GM18870 (cell line): ENCODE measurements around the gene CA10.

Experiments used
- ATAC-seq: cut with Tn5 transposase; IDR thresholded peaks from one replicate; pipeline ENCODE4 v1.9.1; 2021; ENCODE audit warnings: moderate library complexity; ENCODE audit not compliant: unreplicated experiment

Gene CA10

DNA sequence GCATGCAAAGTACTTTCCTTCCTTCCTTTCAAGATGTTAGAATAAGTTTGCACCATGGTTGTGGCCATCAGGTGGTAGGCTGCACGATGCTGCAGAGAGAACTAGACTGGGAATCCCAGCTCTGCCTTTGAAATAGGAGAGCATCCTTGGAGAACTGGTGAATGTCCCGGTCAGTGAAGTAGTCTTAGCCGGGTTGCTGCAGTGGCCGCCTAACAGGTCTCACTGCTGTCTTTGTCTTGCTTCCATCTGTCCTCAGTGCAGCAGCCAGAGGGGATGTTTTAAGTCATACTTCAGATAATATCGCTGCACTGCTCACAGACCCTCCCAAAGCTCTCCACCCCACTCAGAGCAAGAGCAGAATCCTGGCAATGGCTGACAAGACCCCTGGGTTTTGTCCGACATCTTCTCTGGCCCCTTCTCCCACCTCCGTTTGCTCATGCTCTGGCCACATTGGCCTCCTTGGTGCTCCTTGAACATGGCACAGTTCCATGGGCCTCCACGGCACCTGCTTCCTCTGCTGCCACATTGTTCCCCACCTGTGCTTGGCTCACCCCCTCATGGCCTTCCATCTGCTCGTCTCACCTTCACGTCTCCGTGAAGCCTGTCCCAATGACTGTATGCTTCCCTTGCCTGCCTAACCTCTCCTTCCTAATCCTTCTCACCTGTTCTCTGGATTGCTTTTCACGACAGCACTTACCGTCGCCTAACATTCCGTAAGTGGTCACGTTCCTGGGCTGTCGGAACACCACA lies 458.3 kb downstream of the CA10 start:
- ATAC-seq, result no peak

DNA sequence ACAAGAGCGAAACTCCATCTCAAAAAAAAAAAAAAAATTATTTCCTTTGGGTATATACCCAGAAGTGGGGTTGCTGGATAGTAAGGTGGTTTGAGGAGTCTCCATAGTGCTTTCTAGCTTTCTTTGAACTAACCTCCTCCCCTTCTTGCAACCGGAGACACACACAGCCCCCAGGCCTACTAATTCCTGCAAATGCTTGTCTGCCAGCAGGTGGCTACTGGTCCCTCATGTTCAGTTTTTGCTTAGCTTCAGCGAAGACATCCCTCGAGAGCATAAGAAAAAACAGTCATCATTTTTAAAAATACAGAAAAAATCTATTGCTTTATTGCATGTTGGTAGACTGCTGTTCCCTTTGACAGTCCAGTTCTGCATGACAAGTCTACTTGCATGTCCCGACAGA lies 459.2 kb downstream of the CA10 start:
- no peak for ATAC-seq

DNA sequence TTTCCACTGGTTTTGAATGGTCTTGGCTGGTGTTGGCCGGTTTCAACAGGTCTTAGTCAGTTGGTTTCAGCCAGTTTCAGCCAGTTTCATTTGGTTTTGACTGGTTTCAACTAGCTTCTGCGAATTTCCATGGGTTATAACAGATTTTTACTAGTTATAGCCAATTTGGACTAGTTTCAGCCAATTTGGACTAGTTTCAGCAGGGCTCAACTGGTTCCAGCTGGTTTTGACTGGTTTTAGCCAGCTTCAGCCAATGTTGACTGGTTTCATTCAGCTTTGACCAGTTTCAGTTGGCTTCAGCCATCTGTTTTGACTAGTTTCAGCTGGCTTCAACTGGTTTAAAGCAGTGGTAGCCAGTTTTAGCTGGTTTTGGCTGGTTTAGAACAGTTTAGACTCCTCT lies 465.6 kb downstream of the CA10 start:
- no peak for ATAC-seq

DNA sequence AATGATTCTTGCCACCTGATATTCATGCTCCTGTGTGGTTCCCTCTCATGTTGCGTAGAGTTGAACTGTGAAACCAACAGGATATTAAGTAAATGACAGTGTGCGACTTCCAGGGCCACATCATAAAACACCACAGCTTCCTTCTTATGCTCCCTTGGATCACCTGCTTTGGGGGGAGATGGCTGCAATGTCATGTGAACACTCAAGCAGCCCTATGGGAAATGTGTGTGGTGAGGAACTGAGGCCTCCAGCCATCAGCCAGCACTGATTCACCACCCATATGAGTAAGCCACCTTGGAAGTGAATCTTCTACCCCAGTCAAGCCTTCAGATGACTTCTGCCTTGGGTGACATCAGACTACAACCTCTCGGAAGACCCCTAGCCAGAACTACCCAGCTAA lies 470.6 kb downstream of the CA10 start:
- ATAC-seq, result no peak

DNA sequence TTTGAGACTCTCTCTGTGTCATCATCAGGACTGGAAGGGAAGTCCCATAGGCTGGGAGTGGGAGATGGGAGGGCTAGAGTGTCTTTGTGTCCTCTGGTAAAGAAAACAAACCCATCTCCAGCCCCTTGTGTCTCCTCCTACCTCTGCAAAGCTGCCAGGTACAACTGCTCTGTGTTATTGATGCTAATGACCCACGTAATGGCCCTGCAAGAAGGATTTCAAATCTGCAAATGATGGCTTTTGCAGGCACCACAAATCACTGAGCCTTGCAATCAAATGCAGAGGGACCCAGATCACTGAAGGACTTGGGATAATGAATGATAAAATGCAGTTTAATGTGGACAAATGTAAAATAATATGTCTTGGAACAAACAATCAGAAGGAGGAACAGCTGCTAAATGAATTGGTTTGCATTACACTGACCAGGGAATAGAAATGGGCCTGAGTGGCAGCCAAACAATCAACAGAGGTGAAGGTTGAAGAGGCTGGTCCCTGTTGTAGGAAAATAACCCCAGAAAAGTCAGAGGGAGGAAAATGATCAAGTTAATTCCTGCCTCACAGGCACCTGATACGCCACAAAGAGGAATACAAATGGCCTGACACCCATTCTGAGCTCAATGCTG lies 473.1 kb downstream of the CA10 start:
- no peak for ATAC-seq

DNA sequence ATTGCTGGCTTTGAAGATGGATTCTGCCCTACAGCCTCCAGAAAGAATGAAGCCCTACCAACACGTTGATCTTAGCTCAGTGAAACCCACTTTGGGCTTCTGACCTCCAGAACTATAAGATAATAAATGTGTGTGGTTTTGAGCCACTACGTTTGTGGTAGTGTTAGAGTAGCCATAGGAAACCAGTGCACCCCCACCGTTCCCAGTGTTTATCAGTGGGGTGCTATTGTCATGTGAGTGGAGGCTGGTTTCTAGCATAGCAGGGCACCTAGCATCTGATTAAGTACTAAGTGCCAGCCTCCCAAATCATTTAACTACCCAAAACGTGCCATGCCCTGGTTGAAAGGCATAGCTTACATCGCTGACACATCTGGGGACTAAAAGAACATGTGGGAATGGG lies 474.3 kb downstream of the CA10 start:
- no peak for ATAC-seq

DNA sequence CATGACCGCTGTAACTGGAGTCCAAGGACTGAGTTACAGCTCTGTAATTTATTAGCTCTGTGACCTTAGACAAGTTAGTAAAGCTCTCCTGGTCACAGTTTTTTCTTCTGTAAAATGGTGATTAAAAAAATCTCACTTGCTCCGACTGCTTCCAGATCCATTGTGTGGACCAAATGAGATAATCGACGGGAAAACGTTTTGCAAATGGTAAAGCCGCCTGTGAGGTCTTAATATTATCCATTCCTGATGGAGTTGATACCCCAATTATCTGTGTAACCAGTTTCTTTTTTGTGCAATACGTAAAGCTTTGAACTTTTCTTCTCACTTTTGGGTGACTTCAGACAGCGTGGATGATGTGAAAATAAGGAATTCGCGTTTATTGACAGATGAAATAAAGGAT lies 475.2 kb downstream of the CA10 start:
- no peak for ATAC-seq

DNA sequence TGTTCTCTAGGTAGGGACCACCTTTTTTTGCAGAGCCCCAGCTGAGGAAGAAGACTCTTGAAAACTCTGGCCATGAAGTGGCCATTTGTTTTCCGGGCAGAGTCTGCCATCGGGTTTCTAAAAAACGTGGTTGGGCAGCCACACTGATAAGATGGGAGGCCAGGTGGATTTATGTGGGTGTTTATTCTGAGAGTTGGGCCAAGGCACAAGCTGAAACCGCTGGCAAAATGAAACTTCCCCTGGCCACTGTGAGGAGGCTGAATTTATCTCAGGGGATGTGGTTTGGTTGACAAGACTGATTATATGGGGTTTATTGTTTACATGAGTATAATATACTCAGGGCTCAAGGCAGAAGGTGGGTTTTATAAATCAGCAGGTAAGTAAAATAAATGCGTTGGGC lies 476.4 kb downstream of the CA10 start:
- ATAC-seq, result no peak

DNA sequence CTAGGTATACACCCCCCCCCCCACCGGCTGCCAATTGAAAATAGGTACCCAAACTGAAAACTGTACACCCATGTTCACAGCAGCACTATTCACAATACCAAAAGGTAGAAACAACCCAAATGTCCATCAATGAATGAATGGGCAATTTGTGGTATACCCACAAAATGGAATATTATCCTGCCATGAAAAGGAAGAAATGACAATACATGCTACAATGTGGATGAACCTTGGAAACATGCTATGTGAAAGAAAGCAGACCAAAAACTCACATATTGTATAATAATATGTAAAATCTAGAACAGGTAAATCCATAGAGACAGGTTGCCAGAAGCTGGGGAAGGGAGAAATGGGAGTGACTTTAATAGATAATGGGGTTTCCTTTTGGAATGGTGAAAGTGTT lies 480.6 kb downstream of the CA10 start:
- no peak for ATAC-seq

DNA sequence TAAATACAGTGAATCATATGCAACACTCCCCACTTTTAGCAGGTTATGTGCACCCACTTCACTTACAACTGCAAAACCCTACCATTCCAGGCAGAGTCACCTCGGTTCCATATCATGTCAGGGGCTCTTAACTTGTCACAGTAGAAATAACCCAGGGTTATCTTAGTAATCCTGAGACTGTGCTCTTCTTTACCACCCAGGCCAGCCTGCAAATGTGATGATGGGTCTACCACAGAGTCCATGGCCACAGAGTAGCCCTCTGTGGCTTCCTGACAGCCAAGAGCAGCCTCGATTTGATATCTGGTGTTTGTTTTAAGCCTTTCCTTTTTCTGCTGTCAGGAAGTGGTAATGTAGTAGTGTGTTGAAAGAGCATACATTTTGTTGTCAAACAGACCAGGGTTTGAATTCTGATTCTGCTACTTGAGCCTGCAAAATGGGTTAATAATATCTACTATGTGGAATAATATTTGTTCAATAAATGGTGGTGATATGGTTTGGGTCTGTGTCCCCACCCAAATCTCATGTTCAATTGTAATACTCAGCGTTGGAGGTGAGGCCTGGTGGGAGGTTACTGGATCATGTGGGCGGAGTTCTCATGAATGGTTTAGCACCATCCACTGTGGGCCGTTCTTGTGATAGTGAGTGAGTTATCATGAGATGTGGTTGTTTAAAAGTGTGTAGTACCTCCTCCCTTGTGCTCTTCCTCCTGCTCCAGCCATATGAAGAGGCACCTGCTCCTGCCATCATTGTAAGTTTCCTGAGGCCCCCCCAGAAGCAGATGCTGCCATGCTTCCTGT lies 481.6 kb downstream of the CA10 start:
- ATAC-seq, result no peak

DNA sequence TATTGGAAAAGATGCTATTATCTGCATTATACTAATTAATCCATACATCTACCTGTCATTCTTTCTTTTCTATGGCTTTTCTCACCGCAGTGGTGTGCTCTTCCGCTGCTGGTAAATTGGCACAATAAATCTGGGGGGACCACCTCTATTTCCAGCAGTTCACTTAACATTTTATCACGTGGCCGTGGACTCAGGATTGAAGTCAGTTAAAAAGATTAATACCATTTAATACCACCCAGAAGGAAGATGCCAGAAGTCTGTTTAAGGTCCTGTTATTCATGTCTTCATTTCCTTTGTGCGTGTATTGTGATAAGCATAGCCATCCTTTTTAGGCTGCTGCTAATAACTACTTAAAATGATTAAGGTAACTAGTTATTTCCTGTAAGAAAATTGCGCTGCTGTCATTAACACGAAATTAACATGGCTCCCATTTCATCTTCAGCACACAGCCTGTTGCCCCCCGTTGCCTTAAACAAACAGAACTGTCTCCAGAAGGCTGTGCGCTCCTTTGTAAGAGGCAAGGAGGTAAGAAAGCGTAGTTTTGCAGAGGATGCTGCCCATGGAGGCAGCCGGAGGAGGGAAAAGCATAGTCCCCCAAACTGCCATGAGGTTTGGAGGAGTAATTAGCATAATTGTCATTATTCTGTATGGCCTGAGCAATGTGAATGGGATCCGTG lies 483.8 kb downstream of the CA10 start:
- no peak for ATAC-seq

DNA sequence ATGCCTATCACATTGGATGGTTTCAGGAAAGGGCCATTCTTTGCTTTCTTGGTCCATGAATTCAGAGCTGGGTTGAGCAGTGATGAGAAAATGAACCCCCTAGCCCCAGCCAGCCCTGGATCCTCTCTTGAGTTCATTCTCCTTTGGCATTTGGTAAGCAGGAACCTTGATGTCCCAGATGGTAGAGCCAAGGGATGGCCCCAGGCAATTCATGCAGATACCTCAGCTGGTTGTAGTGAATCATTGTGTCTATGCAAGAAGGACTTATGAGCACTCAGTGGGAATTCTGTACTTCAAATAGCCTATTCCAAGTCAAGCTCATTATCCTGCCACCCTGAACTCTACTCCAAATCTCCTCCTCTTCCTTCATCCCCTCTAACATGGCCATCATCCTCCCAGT lies 485.4 kb downstream of the CA10 start:
- no peak for ATAC-seq

DNA sequence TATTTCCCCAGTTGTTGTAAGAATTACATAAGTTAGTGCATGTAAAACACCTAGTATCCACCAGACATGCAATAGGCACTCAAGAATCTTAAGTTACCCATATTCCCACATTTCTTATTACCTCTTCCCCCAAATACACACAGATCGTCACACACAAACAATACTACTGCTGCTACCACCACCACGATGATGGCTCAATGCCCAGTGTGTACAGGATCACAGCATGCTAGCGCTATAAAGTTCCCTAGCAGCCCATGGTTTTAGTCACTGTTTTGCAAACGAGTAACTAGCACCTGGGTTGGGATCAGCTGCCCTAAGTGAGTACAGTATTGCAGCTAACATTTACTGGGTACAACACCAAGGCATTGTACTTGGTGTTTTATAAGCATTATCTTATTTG lies 486.4 kb downstream of the CA10 start:
- no peak for ATAC-seq

DNA sequence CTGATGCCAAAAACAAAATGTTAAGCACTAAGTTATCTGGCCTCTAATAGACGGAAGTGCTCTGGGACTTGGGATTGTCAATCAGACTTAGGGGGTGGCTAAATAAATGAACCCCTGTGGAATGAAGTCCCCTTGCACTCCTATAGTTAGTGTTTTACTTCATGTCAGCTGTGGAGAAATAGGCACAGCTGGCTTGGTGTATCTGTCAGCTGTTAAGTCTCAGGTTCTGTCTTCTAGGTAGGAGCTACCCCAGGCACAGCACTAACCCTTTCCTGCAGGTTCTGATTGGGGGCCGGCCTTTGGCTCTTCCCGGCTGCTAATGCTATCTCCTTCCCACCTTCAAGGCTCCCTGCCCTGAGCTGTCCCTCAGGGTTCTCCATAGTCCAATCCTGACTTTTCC lies 487.6 kb downstream of the CA10 start:
- ATAC-seq, result no peak

DNA sequence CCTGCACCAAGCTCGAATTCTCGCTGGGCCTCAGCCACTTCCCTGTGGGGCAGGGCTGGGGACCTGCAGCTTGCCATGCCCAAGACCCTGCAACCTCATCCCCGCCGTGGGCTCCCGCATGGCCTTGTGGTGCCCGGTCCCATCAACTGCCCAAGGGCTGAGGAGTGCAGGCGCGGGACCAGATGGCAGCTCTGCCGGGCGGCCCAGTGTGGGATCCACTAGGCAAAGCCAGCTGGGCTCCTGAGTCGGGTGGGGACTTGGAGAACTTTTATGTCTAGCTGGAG lies 489.6 kb downstream of the CA10 start:
- ATAC-seq, result no peak

DNA sequence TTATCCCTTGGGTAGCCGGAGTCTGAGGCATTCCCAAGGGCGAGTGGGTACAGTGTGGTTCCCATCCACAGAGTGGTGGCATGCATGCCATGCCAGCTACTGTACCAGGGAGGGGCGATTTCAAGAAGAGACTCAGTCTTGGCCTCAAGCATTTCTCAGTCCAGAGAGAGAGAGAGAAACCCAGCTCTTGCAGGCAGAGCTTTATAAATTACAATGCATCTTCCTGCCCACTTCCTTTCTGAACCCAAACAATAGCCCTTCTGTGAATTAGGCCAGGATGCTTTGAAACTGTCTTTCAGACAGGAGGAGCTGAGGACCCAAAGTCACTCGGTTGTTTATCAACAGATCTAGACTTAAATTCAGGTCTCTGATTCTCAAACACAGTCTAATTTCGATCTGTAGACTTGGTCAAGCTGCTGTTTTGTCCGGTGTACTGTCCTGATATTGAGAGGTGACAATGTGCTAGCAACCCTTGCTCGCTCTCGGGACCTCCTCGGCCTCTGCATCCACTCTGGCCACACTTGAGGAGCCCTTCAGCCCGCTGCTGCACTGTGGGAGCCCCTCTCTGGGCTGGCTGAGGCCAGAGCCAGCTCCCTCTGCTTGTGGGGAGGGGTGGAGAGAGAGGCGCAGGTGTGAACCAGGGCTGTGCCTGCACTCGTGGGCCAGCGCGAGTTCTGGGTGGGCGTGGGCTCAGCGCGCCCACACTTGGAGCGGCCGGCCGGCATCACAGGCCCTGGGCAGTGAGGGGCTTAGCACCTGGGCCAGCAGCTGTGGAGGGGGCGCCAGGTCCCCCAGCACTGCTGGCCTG lies 490.2 kb downstream of the CA10 start:
- no peak for ATAC-seq

DNA sequence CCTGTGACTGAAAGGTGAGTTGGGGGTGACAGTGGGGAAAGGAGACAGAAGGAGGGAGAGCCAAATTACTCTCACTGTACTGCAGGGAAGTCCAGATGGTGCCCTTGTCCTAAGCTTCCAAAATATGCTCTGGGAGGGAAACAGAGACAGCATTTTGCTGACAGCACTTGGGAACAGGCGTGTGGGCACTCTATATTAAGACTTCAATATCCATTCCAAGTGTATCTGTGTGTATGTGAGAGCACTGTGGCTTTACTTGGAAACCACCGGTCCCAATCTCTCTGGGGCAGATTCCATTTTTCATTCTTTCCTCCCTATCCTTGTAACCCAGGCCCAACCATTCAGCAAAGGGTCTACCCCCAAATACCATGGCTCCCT lies 490.8 kb downstream of the CA10 start:
- ATAC-seq, result no peak

DNA sequence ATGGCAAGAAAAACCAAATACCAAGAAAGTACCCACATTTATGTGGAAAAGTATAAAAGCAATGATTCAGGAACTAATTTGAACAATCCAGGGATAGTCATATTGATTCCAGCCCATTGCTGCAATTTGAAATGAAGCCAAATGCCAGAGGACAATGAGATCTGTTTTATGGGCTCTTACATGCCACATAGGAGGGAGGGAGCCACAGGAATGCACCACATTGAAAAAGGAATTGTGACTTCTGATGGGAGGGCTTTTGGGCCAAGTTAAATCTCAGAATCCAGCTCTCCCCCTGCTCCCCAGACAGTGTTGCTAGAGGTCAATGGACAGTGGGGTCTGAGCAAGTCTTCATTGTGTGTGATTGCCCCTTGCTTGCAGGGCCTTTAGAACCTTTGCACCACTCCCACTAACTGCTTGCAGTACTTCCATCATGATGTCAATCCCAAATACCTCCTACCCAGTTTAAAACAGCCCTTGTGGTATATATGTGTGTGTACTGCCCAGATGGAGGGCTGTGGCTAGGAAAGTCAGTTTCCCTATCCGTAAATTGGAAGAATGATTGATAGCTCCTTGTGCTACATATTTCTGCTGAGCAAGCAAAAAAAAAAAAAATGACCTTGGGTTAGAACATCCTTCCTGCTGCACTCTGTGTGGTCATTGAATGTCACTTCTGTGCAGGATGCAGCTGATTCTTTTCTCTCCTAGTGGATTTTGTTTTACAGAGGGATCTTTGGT lies 491.4 kb downstream of the CA10 start:
- no peak for ATAC-seq

DNA sequence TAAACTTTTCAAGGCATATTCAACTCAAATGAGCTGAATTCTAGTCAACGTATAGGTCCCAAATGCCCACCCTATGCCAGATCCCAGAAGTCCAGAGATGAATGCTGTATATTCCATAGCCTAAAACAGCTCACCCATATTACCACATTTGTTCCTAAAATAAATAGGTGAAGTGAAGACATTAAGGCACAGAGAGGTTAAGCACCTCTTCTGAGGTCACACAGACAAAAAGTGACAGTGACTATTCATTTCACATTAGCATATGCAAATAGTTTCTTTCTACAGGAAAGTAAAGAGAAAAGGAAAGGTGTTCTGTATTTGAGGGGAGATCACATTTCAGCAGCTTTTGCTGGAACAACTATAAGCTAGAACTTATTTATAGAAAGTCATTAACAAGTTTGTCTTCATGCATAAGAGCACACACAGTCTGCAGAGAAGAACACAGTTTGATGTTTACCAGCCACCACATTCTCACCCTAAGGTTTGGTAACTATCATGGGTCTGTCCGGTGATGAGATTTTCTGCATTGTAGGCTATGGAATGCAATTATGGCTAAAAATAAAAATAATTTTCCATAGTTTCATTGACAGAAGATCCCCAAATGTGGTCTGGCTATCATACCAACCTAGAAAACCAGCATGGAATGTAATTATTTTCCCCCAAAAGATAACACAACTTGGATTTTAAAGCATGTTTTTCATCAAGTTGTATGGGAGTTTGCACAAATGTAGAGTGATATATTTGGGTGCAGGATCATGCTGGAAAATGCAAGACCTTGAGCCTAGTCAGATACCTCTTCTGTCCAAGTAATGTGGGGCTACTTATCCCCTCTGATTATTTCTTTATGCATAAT lies 496.1 kb downstream of the CA10 start:
- no peak for ATAC-seq
